Chondrocyte (in vitro differentiated cells): ENCODE results near the gene SLC25A22. TPM values are rescaled to one million over a fixed set of nuclear protein-coding genes. Genes with fewer than 3 reads are reported as not detected.

ENCODE experiments used
- DNase-seq: peaks from one replicate; pipeline ENCODE4 v3.0.0; 2021; ENCODE audit warnings: mixed read lengths, low spot score
- H3K27ac Mint-ChIP-seq: one replicate; pipeline ENCODE4 v1.8.0; 2021; ENCODE audit warnings: mild to moderate bottlenecking, moderate library complexity, mixed read lengths; ENCODE audit not compliant: unreplicated experiment
- H3K27me3 Mint-ChIP-seq: 2 replicates; pipeline ENCODE4 v1.8.0; 2021; ENCODE audit warnings: low read depth, mixed read lengths
- H3K36me3 Mint-ChIP-seq: 2 replicates; pipeline ENCODE4 v1.8.0; 2021; ENCODE audit warnings: low read depth, mixed read lengths
- H3K4me1 Mint-ChIP-seq: 2 replicates; pipeline ENCODE4 v1.8.0; 2021; ENCODE audit warnings: low read depth, mild to moderate bottlenecking, mixed read lengths
- H3K4me3 Mint-ChIP-seq: one replicate; pipeline ENCODE4 v1.8.0; 2021; ENCODE audit warnings: mild to moderate bottlenecking, moderate library complexity, mixed read lengths; ENCODE audit not compliant: unreplicated experiment
- H3K9me3 Mint-ChIP-seq: 2 replicates; pipeline ENCODE4 v1.8.0; 2021; ENCODE audit warnings: low read depth, mixed read lengths
- CTCF ChIP-seq: fragments of 200-600 bp; sonication (generic); IDR thresholded peaks from 2 replicates; pipeline ENCODE4 v1.5.0; 2021; ENCODE audit warnings: antibody characterized with exemption, mild to moderate bottlenecking, moderate library complexity
- total RNA-seq: library from RNA; stranded (reverse); gene quantifications from 3 replicates; pipeline ENCODE4 v1.2.1, GENCODE V29; 2021

Gene SLC25A22
- total RNA-seq, 1 donor from 2014 or later: 16.0 TPM

- no peak overlapping the region for H3K4me3 Mint-ChIP-seq
- peaks cover 30% of the 10 kb centered on the region for H3K4me1 Mint-ChIP-seq
- no peaks in the 10 kb centered on the region for H3K9me3 Mint-ChIP-seq
- H3K27me3 Mint-ChIP-seq: no peaks in the 10 kb centered on the region
- no peak for DNase-seq
- TF ChIP-seq CTCF: peak; percentile 84
- peaks cover 5% of the 10 kb centered on the region for H3K36me3 Mint-ChIP-seq
- H3K27ac Mint-ChIP-seq: peak overlapping the region; percentile 86
These were observed 14.5 kb downstream of the SLC25A22 start for GRCh38 chr11:783581-784015.

- no peak for DNase-seq
- Mint-ChIP-seq H3K9me3 (no peaks in the 10 kb centered on the region), H3K4me1 (peaks cover 33% of the 10 kb centered on the region), H3K36me3 (peaks cover 5% of the 10 kb centered on the region), H3K4me3 (no peak overlapping the region), H3K27me3 (no peaks in the 10 kb centered on the region), H3K27ac (no peak overlapping the region)
- no peak for TF ChIP-seq CTCF
These were observed 15.6 kb downstream of the SLC25A22 start for GRCh38 chr11:782264-783174.

GRCh38 chr11:779955-780532 lies 18.0 kb downstream of the SLC25A22 start:
- no peak for DNase-seq
- no peaks in the 10 kb centered on the region for H3K27me3 Mint-ChIP-seq
- no peak overlapping the region for H3K4me3 Mint-ChIP-seq
- H3K4me1 Mint-ChIP-seq: peaks cover 49% of the 10 kb centered on the region
- no peak for TF ChIP-seq CTCF
- no peak overlapping the region for H3K27ac Mint-ChIP-seq
- no peaks in the 10 kb centered on the region for H3K9me3 Mint-ChIP-seq
- peaks cover 5% of the 10 kb centered on the region for H3K36me3 Mint-ChIP-seq

- Mint-ChIP-seq H3K27ac (no peak overlapping the region), H3K4me1 (peaks cover 51% of the 10 kb centered on the region), H3K36me3 (peaks cover 3% of the 10 kb centered on the region), H3K27me3 (no peaks in the 10 kb centered on the region), H3K4me3 (peak overlapping the region; percentile 16), H3K9me3 (no peaks in the 10 kb centered on the region)
- DNase-seq: no peak
- TF ChIP-seq CTCF: no peak
These were observed 18.8 kb downstream of the SLC25A22 start for GRCh38 chr11:778976-779954.
